Fibroblast of the aortic adventitia (primary cell): ENCODE measurements around the gene TPX2. TPM values are rescaled to one million over a fixed set of nuclear protein-coding genes. Genes with fewer than 3 reads are reported as not detected.

ENCODE experiments used
- DNase-seq: peaks from one replicate; pipeline ENCODE4 v3.0.0-alpha.2; 2010; ENCODE audit warnings: low read depth
- H3K4me3 ChIP-seq: 2 replicates; pipeline ENCODE4 v1.5.1; 2011; ENCODE audit warnings: low read depth, mild to moderate bottlenecking, control low read depth, low read length, moderate library complexity
- total RNA-seq: library from RNA; depleted of rRNA; stranded (reverse); fragments of >200 nt; gene quantifications from 2 replicates; pipeline ENCODE4 v1.2.3, GENCODE V29; 2012; ENCODE audit warnings: low replicate concordance
- TF ChIP-seq, protein P1 (sequence below): IDR thresholded peaks from 2 replicates; pipeline ENCODE4 v1.5.1; 2011; ENCODE audit warnings: mild to moderate bottlenecking, low read length, control low read depth, inconsistent platforms; ENCODE audit not compliant: insufficient read depth

Gene TPX2
- total RNA-seq, 1 donor: 91.1 TPM

DNA sequence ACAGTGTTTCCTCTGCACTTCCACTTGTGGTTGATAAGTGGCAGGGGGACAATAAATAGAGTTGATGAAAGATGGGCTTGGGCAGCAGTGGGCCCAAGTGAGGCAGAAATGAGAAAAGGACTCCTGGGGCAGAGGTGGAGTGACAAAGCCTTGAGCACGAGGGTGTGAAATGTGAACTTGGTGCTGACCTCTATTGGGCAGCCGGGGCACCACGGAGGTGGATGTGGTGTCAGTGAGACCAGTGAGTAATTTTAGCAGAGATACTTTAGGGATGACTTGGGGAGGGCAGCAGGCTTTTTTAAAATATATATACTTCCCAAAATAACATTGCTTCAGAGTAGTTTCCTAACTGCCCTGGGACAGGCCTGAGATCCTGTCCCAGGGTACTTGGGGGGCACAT is 49.5 kb downstream of the TPX2 start:
- H3K4me3 ChIP-seq: no peak overlapping the region
- DNase-seq: peak; percentile 41
- TF ChIP-seq, protein P1, sequence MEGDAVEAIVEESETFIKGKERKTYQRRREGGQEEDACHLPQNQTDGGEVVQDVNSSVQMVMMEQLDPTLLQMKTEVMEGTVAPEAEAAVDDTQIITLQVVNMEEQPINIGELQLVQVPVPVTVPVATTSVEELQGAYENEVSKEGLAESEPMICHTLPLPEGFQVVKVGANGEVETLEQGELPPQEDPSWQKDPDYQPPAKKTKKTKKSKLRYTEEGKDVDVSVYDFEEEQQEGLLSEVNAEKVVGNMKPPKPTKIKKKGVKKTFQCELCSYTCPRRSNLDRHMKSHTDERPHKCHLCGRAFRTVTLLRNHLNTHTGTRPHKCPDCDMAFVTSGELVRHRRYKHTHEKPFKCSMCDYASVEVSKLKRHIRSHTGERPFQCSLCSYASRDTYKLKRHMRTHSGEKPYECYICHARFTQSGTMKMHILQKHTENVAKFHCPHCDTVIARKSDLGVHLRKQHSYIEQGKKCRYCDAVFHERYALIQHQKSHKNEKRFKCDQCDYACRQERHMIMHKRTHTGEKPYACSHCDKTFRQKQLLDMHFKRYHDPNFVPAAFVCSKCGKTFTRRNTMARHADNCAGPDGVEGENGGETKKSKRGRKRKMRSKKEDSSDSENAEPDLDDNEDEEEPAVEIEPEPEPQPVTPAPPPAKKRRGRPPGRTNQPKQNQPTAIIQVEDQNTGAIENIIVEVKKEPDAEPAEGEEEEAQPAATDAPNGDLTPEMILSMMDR: peak; percentile 25

DNA sequence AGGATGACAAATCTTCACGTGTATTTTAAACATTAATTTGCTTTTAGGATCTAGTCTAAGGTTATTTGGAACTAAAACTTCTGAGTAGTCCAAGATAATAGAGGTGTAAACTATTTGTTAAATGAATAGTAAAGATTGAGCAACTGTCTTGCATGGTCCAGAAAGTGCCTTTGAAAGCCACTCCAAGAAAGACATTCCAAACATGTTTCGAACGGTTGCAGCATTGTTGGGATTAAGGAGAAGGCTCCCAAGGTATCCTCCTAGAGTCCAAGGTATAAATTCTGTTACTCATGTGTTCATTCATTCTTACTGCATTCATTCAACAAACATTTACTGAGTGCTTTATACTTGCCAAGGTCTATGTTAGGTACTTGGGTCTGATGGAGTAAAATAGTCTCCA is 51.3 kb downstream of the TPX2 start:
- H3K4me3 ChIP-seq: no peak overlapping the region
- peak; percentile 63 for DNase-seq
- TF ChIP-seq, protein P1: no peak

DNA sequence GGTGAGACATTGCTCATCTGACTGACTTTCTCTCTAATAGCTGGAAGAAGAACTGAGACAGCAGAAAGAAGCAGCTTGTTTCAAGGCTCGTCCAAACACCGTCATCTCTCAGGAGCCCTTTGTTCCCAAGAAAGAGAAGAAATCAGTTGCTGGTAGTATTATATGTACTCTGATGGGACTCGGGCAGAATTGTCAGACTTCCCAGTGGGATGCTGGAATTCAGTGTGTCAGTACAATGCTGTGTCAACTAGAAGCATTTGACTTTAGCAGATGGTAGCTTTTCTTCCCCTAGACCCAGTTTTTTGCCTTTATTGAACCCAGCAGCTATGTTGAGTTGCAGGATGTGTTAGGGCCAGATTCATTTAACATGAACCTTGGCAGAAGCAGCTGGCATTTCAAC is 58.3 kb downstream of the TPX2 start:
- DNase-seq: no peak
- TF ChIP-seq, protein P1: no peak
- no peak overlapping the region for H3K4me3 ChIP-seq

DNA sequence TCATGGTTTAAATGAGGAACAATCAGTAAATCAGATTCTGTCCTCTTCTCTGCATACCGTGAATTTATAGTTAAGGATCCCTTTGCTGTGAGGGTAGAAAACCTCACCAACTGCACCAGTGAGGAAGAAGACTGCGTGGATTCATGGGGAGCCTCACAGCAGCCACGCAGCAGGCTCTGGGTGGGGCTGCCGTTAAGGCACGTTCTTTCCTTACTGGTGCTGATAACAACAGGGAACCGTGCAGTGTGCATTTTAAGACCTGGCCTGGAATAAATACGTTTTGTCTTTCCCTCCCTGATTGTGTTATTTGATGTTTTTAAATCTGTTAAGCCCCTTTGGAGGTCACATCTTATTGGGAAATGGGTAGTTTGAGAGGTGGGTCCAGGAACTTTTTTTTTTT is 62.4 kb downstream of the TPX2 start:
- no peak for DNase-seq
- H3K4me3 ChIP-seq: no peak overlapping the region
- TF ChIP-seq, protein P1: no peak

DNA sequence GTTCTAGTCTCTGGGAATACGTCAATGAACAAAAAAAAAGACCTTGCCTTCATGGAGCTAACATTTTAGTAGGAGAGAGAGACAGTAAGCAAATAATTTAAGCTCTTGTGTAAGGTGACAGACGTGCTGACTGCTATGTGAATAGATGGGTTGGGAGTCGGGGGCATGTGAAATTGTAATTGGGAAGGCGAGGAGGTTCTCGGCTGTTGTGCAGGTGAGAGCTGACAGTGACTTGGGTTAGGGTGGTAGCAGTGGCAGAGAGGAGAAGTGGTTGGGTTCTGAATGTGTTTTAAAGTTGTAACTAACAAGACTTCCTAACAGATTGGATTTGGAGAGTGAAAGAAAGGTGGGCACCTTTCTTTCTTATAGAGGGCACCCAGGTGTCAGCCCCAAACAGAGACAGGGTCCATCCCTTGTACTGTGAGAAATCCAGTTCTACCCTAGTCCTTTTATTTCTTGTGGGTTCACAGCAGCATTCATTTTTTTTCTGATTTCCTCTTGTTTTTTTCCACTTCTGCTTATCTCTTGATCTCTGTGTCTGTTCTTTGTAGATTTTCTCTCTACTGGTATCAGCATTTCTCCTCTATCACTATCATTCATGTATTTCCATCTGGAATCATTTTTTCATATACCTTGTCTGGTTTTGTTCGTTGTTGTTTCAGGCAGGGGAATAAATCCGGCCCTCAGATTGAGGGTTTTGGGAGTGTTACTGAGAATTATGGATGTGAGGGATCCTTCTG is 64.6 kb downstream of the TPX2 start:
- no peak for DNase-seq
- H3K4me3 ChIP-seq: no peak overlapping the region
- TF ChIP-seq, protein P1: no peak

DNA sequence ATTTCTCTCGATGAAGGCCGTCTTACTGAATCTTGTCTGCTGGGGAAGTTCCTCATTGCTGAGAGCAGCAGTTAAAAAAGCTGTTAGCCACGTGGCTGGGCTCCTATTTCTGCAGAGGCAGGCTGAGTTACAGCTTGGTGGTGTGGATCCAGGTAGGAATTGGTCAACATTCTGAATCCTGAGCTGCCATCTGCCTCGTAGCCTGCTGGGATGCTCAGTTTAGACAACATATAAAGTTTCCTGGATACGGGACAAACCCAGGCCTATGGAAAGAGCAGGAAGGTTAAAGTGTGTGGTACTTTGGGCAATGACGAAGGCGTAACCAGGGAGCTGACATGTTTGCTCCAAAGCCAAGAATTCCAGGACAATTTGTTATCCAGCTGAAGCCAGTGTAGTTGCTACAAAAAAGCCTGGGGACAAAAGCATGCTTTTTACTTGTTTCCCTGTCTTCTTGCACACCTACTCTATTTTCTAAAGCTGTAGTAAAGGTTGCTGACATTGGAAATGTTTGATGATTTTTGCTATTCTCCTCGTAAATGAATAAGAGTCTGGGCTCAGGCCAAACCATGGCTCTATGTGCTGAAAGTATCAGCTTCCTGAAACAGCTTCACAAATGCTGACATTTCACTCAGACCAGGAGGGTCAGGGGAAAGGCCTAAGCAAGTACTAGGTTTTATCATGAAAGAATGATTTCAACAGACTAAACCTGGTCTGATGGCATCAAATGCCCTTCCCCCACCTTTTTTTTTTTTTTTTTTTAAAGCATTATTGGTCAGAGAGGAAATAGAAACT is 67.7 kb downstream of the TPX2 start:
- TF ChIP-seq, protein P1: no peak
- no peak for DNase-seq

More for the DNA sequence above, 67.7 kb downstream of the TPX2 start:
- no peak overlapping the region for H3K4me3 ChIP-seq
